Keratinocyte (primary cell): Measurements from ENCODE around the gene CYTH2.

Experiments used
- CTCF ChIP-seq, 3 experiments: IDR thresholded peaks in 1 of 3; conservative IDR thresholded peaks in 1 of 3; optimal IDR thresholded peaks in 1 of 3; 2 replicates in 2 of 3; 3 replicates in 1 of 3; pipeline versions ENCODE3 to v1.5.1; 2011; ENCODE audit warnings: low read length in 3 of 3, mild to moderate bottlenecking in 3 of 3, moderate library complexity in 2 of 3, control low read depth in 1 of 3, inconsistent platforms in 1 of 3; ENCODE audit not compliant: insufficient read depth in 2 of 3; ENCODE audit errors: extremely low read depth in 1 of 3
- EZH2 ChIP-seq: IDR thresholded peaks from one replicate; pipeline ENCODE4 v1.6.1; 2012; ENCODE audit warnings: inconsistent platforms, mild to moderate bottlenecking, low read length, moderate library complexity

DNA sequence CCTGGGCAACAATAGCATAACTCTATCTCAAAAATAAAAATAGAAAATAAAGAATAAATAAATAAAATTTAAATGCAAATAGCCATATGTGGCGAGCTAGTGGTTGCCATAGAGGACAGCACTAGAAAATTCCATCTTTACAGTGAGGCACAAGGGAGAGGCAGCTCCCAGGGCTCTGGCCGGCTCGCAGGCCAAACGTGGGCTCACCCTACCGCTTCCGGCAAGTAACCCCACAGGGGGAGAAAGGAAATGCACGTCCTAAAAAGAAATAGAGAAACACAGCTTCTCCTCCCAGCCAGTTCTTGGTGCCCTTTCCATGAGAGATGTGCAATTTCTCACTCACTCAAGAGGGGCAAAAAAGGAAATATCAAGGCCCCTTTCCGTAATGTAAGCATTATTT lies 35.8 kb upstream of the CYTH2 start:
- no peak for TF ChIP-seq CTCF (optimal IDR thresholded peaks at IDR 0.05 in 1 of 3, IDR thresholded peaks at IDR 0.05 in 1 of 3, conservative IDR thresholded peaks at IDR 0.05 in 1 of 3; ENCODE audit: extremely low read depth in 1 of 3, insufficient read depth in 2 of 3, low read length in 3 of 3)
- no peak for TF ChIP-seq EZH2
